Activated CD4-positive, CD25-positive, alpha-beta regulatory T cell treated with anti-CD3 and anti-CD28 coated beads, Interleukin-2, amount 50 U/mL, for 16 hours (primary cell): ENCODE measurements around the gene HMGXB3.

Experiments
- DNase-seq: peaks from one replicate; pipeline ENCODE4 v3.0.0-alpha.2; 2020; ENCODE audit warnings: low read depth, low spot score

Gene HMGXB3

DNA sequence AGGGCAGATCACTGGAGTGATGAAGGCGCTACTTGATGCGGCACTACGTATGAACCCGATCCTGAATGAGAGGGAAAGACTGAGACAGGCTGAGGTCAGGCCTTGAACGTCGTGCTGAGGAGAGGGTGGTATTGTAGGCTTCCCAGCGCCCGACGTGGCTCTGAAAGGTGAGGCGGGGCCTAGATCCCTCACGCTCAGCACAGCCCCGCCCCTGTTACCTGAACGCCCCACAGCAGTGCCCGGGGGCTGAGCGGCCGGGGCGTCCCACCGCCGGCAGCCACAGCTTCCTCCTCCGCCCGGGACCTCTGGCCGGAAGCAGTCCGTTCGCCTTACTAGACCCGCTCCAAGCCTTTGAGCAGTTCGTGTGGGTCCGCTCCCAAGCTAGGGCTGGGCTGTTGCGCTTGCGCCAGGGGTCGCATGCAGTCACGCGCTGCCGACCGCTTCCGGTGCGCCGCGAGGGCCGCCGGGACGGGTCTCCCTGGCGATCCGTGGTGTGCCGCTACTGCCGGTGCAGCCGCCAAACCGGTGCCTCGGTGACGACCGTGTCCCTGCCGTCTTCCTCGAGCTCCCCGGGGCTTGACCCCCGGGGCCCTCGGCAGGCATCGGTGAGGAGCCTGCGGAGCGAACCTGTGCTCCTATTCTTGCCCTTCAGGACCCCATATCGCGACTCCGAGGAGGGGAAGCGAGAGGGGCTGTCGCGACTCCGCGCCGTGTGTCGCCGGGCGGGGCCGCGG, at the start of gene HMGXB3, which contains the start of gene TIGD6:
Gene HMGXB3, plus strand, starts transcription at position 484 of the 734 bp plus-strand sequence. CDS start 4,114 bp downstream, outside the sequence.
Gene TIGD6, minus strand, starts transcription at position 399 of the 734 bp plus-strand sequence. CDS start 4,306 bp downstream, outside the sequence.
- DNase-seq, result peak; percentile 68

DNA sequence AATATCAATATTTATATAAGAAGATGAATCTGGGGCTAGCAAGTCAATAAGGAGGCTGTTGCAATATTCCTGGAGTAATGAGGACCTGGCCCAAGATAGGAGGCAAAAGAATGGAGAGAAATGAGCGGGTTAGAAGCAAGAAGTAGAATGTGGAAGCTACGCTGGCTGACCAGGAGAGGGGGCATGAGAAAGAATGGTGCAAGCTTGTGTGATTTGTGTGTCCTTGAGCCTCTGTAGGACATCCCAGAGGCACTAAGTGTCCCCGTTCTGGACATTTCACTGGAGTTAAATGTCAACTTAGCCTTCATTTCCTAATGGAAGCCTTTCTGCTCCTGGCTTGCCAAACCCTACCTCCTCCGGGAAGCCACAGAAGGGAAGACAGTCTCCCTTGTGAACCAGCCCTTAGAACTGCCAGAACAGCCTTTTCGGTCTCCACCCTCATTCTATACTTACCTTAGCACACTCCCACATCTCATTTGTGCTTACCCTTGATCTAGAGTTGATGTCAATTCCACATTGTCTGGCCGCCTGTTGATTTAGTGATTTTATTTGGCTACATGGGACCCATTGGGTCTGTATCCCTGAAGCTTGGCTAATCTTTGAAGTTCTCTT, 49.3 kb upstream of the HMGXB3 start:
- no peak for DNase-seq

DNA sequence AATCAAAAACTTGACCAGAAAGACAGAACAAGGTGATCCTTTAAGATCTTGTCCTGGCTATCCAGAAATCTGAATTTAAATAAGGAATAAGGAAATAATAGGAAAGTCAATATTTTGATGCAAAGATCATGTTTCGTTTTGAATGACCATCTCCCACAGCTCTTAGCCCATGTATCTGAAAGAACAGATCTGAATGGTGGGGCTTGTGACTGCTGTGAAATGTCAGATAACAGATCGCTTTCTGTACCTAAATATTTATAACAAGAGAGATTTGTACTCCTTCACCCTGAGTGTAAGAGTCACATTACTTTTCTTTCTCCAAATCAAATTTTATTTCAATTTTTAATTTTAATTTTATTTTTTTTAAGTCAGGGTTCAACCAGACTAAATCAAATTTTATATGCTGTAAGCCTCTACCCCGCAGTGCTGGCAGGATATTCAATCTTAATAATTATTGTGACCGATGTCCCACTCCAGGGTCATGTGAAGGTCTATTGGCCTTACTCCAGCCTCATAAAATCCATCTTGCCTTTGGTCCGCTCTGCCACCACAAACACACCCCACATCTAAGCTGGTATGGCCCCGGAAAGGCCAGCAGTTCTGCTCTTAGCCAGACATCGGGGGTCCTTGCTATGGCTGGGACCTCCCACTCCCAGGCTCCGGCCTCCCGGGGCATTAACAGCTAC, 47.0 kb upstream of the HMGXB3 start:
- no peak for DNase-seq

DNA sequence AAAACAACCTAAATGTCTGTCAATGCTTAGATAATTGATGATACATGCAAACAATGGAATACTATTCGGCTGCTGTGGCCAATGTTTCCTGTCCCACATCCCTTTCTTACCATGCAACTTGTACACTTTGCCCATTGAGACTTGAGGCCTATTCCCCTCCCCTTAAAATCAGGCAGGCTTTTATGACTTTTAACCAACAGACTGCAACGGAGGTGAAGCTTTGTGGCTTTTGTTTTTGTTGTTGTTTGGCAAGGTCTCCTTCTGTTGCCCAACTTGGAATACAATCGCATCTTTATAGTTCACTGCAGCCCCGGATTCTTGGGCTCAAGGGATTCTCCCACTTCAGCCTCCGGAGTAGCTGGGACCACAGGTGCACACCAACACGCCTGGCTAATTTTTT, 45.7 kb upstream of the HMGXB3 start:
- DNase-seq, result no peak

GRCh38 chr5:149956685-149957084, 43.9 kb upstream of the HMGXB3 start:
- no peak for DNase-seq

- no peak for DNase-seq
Observed at GRCh38 chr5:149957855-149958254, 42.7 kb upstream of the HMGXB3 start.

DNA sequence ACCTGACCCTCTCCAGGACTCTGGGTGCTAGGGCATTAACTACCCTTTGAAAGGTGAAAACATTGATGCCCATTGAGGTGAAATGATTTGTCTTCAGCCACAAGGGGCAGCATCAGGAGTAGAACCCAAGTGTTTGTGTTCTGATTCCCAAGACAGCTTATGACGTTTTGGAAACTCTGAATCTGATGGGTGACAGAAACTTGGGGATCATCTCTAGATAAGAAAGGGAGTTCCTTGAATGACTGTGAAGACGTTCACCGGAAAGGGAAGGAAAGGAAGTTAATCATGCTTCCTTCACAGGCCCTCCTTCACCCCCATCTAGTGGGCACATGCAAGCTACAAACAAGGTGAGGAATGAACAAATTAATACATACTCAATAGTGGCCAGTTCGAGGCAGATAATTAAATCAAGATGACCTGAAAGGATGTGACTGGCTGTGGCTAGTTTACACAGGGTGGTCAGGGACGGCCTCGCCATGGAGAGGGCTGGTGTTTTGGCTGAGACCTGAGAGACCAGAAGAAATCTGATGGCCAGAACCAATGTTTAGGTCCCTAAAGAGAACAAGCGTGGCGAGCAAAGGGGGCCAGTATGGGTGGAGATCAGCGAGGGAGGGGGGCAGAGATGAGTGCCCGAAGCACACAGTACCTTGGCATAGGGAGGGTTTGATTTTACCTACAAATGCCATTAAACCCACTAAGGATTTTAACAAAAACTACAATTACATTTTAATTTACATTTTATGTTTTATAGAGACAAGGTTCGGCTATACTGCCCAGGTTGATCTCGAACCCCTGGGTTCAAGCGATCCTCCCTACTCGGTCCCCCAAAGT, 40.9 kb upstream of the HMGXB3 start:
- DNase-seq, result peak; percentile 28

DNA sequence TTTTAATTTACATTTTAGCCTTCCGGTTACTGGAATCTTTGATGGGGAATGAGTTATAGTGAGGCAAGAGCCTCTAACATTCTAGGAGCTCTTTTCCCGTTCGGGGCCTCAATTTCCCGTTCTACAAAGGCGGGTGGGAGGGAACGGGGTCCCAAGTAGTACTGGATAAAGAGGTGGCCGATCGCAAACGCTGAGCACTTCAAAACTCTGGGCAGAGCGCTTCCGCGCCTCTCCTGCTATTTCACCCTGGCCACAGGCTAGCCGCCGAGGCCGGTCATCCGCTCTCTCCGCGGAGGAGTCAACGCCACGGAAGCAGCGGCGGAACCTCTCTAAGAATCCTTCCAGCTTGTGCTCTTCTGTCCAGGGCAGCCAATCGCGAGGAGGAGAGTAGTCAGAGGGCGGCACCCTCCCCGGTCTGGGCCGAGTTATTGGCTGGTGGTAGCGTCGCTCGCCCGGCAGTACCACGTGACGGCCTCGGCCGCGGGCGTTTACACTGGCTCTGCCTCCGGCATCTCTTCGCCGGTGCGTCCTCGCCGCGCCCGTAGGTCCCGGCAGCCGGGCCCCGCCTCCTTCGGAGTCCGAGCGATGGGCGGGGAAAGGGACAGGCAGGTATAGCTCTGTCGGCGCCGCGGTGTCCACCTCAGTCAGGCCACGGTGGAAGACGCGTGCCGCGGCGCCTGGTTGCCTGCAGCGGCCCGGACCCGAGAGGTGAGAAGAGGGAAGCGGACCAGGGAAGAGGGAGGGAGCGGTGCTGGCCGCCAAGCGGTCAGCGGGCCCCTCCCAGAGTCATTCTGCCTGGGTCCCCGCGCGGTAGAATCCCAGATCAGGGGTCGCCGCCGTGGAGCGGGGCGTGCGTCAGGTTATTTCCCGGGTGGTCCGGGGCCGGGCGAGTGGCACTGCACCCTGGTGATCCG, 40.0 kb upstream of the HMGXB3 start, which contains the start of gene SLC26A2:
Gene SLC26A2, plus strand, starts transcription at position 487 of the 914 bp plus-strand sequence. CDS start 16,895 bp downstream, outside the sequence.
- DNase-seq, result peak; percentile 84

GRCh38 chr5:149961186-149961685, 39.3 kb upstream of the HMGXB3 start:
- DNase-seq, result no peak

DNA sequence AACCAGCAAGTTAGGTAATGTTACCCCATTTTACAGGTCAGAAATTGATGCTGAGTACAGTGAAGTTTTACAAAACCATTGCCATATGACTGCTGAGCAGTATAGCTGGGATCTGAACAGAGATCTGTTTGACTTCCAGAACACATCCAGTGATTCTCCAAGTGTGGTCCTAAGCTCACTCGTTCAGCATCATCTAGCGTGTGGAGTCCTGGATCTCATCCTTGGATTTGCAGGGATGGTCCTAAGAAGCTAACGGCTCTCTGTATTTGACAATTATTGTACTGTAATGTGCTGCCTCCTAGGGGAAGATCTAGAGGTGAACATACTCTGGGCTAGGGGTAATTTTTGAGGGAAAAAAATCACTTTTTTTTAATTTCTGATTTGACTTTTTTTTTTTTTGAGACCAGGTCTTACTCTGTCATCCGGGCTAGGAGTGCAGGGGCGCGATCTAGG, 38.6 kb upstream of the HMGXB3 start:
- no peak for DNase-seq

GRCh38 chr5:149962601-149963300, 37.8 kb upstream of the HMGXB3 start:
- no peak for DNase-seq

DNA sequence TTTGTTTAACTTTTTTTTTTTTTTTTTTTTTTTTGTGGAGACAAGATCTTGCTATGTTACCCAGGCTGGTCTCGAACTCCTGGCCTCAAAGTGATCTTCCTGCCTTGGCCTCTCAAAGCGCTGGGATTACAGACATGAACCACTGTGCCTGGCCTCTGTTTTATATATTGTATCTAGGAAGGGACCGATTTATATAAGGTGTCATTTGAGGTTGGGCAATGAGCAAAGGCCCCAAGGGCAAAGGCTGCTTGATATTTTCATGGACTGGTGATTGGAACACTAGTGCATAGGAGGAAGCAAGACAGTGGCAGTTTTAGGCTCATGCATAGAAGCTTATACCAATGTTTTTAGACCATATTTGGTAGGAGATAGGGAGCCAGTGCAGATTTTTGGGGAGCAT, 36.8 kb upstream of the HMGXB3 start:
- DNase-seq, result no peak

GRCh38 chr5:149966946-149967345, 33.6 kb upstream of the HMGXB3 start:
- no peak for DNase-seq

DNA sequence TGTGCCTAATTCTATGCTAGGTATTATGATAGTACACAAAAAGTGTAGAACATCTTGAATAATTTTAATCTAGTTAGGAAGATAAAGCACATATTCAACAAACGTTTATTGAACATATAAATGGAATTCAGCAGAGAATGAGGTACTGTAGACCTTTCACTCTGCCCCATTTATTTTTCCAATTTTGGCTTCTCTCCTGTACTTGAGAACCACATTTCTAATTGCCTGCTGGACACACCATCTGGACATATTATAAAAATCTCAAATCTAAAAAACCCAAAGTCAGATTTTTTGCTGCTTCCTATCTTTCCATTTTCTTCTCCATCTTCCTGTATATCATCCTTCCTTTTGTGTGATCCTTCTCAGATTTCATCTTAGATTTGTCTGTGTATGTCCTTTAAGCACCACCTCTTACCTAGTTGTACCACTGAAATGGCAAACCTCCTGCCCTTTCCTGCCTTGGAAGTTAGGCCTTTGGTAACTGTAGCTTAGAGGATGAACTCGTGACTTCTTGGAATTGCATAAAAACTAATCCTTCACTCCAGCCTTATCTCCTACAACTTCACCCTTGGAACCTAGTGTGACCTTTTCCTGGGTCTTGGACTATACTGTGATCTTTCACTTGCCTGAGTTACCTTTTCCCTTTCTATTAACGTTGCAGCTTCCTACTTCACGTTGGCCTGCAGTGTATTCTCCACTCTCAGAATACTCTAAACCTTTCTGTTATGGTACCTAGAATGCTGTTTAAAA, 31.2 kb upstream of the HMGXB3 start:
- no peak for DNase-seq

- DNase-seq, result no peak
Observed at GRCh38 chr5:149975409-149975808, 25.1 kb upstream of the HMGXB3 start.

DNA sequence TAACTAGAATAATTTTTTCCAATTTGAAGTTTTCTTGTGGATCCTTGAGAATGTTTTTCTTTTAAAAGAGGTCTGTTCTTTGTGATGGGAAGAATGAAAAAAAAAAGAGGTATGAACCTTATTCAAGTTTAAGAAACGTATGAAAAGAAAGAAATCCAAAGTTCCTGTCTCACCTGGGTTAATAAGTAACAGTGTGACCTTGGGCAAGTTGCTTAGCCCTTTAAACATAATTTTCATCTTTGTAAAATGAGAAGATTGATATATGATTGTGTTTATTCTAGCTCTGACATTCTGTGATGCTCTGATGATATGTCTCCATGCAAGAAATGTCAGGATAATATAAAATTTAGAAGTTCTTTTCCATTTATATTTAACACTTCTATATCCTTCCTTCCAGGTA, 20.6 kb upstream of the HMGXB3 start:
- DNase-seq, result no peak

- DNase-seq, result no peak
Observed at GRCh38 chr5:149981206-149981605, 19.3 kb upstream of the HMGXB3 start.

GRCh38 chr5:149982505-149982904, 18.0 kb upstream of the HMGXB3 start:
- DNase-seq, result no peak

DNA sequence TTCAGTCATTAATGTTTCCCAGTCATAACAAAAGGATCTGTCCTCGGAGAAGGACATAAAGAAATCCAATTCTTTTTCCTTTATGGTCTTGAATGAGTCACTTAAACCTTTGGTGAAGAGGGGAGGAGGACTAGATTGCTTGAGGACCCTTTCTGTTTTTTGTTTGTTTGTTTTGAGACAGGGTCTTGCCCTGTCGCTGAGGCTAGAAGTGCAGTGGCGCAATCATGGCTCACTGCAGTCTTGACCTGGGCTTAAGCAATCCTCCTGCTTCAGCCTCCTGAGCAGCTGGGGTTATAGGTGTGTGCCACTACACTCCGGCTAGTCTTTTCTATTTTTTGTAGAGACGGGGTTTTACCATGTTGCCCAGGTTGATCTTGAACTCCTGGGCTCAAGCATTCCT, 12.4 kb upstream of the HMGXB3 start:
- no peak for DNase-seq
